ENCODE results near the gene FOXE3. TPM values are rescaled to one million over a fixed set of nuclear protein-coding genes. Genes with fewer than 3 reads are reported as not detected.

Gene FOXE3
- total RNA-seq, 1 experiment from 2014 or later: not detected

GRCh38 chr1:47385020-47385419 is 31.1 kb upstream of the FOXE3 start:
- ATAC-seq (no peak), DNase-seq (ENCODE audit: low spot score) (no peak)
- H3K27ac Mint-ChIP-seq: no peak overlapping the region
- TF ChIP-seq SMAD3 (CRISPR knock-in tag; IDR thresholded peaks at IDR 0.05; ENCODE audit: borderline replicate concordance): no peak
- no peak for TF ChIP-seq FOXK1 (CRISPR knock-in tag; IDR thresholded peaks at IDR 0.05)
- no peak for TF ChIP-seq ZNF416 (CRISPR knock-in tag; IDR thresholded peaks at IDR 0.05)
- TF ChIP-seq ZNF671 (CRISPR knock-in tag; IDR thresholded peaks at IDR 0.05): no peak
- TF ChIP-seq NR2C2 (CRISPR knock-in tag; IDR thresholded peaks at IDR 0.05): no peak
- TF ChIP-seq JUN (CRISPR knock-in tag; IDR thresholded peaks at IDR 0.05): no peak
- no peak for TF ChIP-seq ZNF396 (CRISPR knock-in tag; IDR thresholded peaks at IDR 0.05; ENCODE audit: borderline replicate concordance)
- no peak for TF ChIP-seq MXD4 (CRISPR knock-in tag; IDR thresholded peaks at IDR 0.05; ENCODE audit: borderline replicate concordance)
- TF ChIP-seq CREB1 (CRISPR knock-in tag; IDR thresholded peaks at IDR 0.05): no peak
- TF ChIP-seq GABPB1 (CRISPR knock-in tag; IDR thresholded peaks at IDR 0.05): no peak
- TF ChIP-seq ZNF532 (CRISPR knock-in tag; IDR thresholded peaks at IDR 0.05; ENCODE audit: borderline replicate concordance): no peak
- no peak for TF ChIP-seq KAT7 (CRISPR knock-in tag; IDR thresholded peaks at IDR 0.05; ENCODE audit: borderline replicate concordance)
- no peak for TF ChIP-seq ZBTB21 (CRISPR knock-in tag; IDR thresholded peaks at IDR 0.05; ENCODE audit: borderline replicate concordance)
- no peak for TF ChIP-seq ZNF512 (CRISPR knock-in tag; IDR thresholded peaks at IDR 0.05; ENCODE audit: borderline replicate concordance)
- TF ChIP-seq SMAD4 (CRISPR knock-in tag; IDR thresholded peaks at IDR 0.05): no peak
- no peak for TF ChIP-seq EMX1 (CRISPR knock-in tag; IDR thresholded peaks at IDR 0.05)
- TF ChIP-seq CDX4 (CRISPR knock-in tag; IDR thresholded peaks at IDR 0.05; ENCODE audit: borderline replicate concordance): no peak
- TF ChIP-seq ATF6 (CRISPR knock-in tag; IDR thresholded peaks at IDR 0.05): no peak
- no peak for TF ChIP-seq ZNF232 (CRISPR knock-in tag; IDR thresholded peaks at IDR 0.05)
- TF ChIP-seq NFYB (CRISPR knock-in tag; conservative IDR thresholded peaks at IDR 0.05; ENCODE audit: low read depth): no peak
- no peaks in the 10 kb centered on the region for H3K9me3 Mint-ChIP-seq
- H3K4me3 Mint-ChIP-seq: no peak overlapping the region
- H3K4me1 Mint-ChIP-seq: no peaks in the 10 kb centered on the region
- POLR2A ChIA-PET: no interaction called here
- no peaks in the 10 kb centered on the region for H3K36me3 Mint-ChIP-seq
- CTCF ChIA-PET: no interaction called here
- H3K27me3 Mint-ChIP-seq (ENCODE audit: low read depth): peaks cover 14% of the 10 kb centered on the region
